HG03039 (cell line): ENCODE data around the gene IGFALS.
A peak's percentile ranks its signal among the peaks of the same experiment; 100 is the strongest.

ENCODE experiments used
- ATAC-seq: cut with Tn5 transposase; IDR thresholded peaks from one replicate; pipeline ENCODE4 v1.9.1; 2021; ENCODE audit warnings: mild to moderate bottlenecking, moderate library complexity; ENCODE audit not compliant: unreplicated experiment

The IGFALS gene

GRCh38 chr16:1777375-1778199 lies 15.9 kb downstream of the IGFALS start:
- no peak for ATAC-seq

GRCh38 chr16:1776991-1777374 lies 16.5 kb downstream of the IGFALS start:
- no peak for ATAC-seq

GRCh38 chr16:1776672-1776955 lies 16.9 kb downstream of the IGFALS start:
- ATAC-seq: no peak

GRCh38 chr16:1775846-1776671 lies 17.4 kb downstream of the IGFALS start:
- no peak for ATAC-seq

- ATAC-seq: no peak
These were observed 18.3 kb downstream of the IGFALS start for GRCh38 chr16:1775006-1775845.

GRCh38 chr16:1774448-1774780 lies 19.1 kb downstream of the IGFALS start:
- no peak for ATAC-seq

- ATAC-seq: no peak
These were observed 19.6 kb downstream of the IGFALS start for GRCh38 chr16:1773703-1774447.

- peak; percentile 35 for ATAC-seq
These were observed 20.4 kb downstream of the IGFALS start, which contains the start of gene MRPS34 for GRCh38 chr16:1772908-1773702. Gene MRPS34 (minus strand): TSS chr16:1773134. CDS start chr16:1773119, 15 bp downstream.

GRCh38 chr16:1772362-1772907 lies 21.1 kb downstream of the IGFALS start, which contains the start of gene EME2:
Gene EME2 (plus strand): TSS chr16:1772810. CDS start chr16:1773228, 418 bp downstream.
- no peak for ATAC-seq

- no peak for ATAC-seq
These were observed 21.6 kb downstream of the IGFALS start for GRCh38 chr16:1771864-1772361.

GRCh38 chr16:1771188-1771863 lies 22.2 kb downstream of the IGFALS start, which contains the start of gene NME3:
Gene NME3 (minus strand): TSS chr16:1771543. CDS start chr16:1771534, 9 bp downstream.
- ATAC-seq: no peak

- no peak for ATAC-seq
These were observed 22.9 kb downstream of the IGFALS start for GRCh38 chr16:1770328-1771187.

- ATAC-seq: no peak
These were observed 23.9 kb downstream of the IGFALS start for GRCh38 chr16:1769402-1770300.

GRCh38 chr16:1768767-1769401 lies 24.6 kb downstream of the IGFALS start:
- no peak for ATAC-seq

GRCh38 chr16:1768061-1768766 lies 25.3 kb downstream of the IGFALS start:
- ATAC-seq: no peak
